WTC11 (cell line): ENCODE results near the gene PARL. TPM values are rescaled to one million over a fixed set of nuclear protein-coding genes. Genes with fewer than 3 reads are reported as not detected.

Experiments
- ATAC-seq: fragments of 200-7000 bp; cut with Tn5 transposase; 2 replicates; pipeline ENCODE4 v1.10.0; 2021; ENCODE audit warnings: mild to moderate bottlenecking, moderate library complexity
- CTCF ChIA-PET: fragments of 300-600 bp; sonication (Branson Sonifier 250); formaldehyde crosslinking; loops from one replicate; lab custom pipeline; 2021; ENCODE audit warnings: antibody characterized with exemption; lab: Charles Lee
- POLR2A ChIA-PET: fragments of 350-600 bp; sonication (Branson Sonifier 250); formaldehyde crosslinking; loops from one replicate; lab custom pipeline; 2021; ENCODE audit warnings: antibody characterized with exemption; lab: Charles Lee
- DNase-seq: peaks from one replicate; pipeline ENCODE4 v3.0.0; 2021; ENCODE audit warnings: low spot score
- H3K27ac Mint-ChIP-seq: 2 replicates; pipeline ENCODE4 v1.8.0; 2021; ENCODE audit warnings: mixed read lengths
- H3K27me3 Mint-ChIP-seq: 2 replicates; pipeline ENCODE4 v1.8.0; 2021; ENCODE audit warnings: low read depth, mild to moderate bottlenecking, moderate library complexity, mixed read lengths
- H3K36me3 Mint-ChIP-seq: 2 replicates; pipeline ENCODE4 v1.8.0; 2021; ENCODE audit warnings: mixed read lengths
- H3K4me1 Mint-ChIP-seq: 2 replicates; pipeline ENCODE4 v1.8.0; 2022; ENCODE audit warnings: mixed read lengths
- H3K4me3 Mint-ChIP-seq: 2 replicates; pipeline ENCODE4 v1.8.0; 2021; ENCODE audit warnings: mild to moderate bottlenecking, moderate library complexity, mixed read lengths
- H3K9me3 Mint-ChIP-seq: 2 replicates; pipeline ENCODE4 v1.8.0; 2021; ENCODE audit warnings: mixed read lengths
- ATF1 ChIP-seq: sonication (generic); formaldehyde crosslinking; IDR thresholded peaks from 2 replicates; pipeline ENCODE4 v1.8.1; 2023; ENCODE audit warnings: mild to moderate bottlenecking, moderate library complexity, missing genetic modification reagents
- CBFB ChIP-seq: sonication (generic); formaldehyde crosslinking; IDR thresholded peaks from 2 replicates; pipeline ENCODE4 v1.8.1; 2022; ENCODE audit warnings: mild to moderate bottlenecking, low read depth, missing genetic modification reagents
- CREB1 ChIP-seq: sonication (generic); formaldehyde crosslinking; IDR thresholded peaks from 2 replicates; pipeline ENCODE4 v1.8.0; 2023; ENCODE audit warnings: mild to moderate bottlenecking, missing genetic modification reagents
- ESRRA ChIP-seq: sonication (generic); formaldehyde crosslinking; IDR thresholded peaks from 2 replicates; pipeline ENCODE4 v1.8.1; 2022; ENCODE audit warnings: mild to moderate bottlenecking, missing genetic modification reagents, borderline replicate concordance
- FOXP1 ChIP-seq: sonication (generic); formaldehyde crosslinking; IDR thresholded peaks from 2 replicates; pipeline ENCODE4 v1.8.0; 2022; ENCODE audit warnings: missing genetic modification reagents, mild to moderate bottlenecking, moderate library complexity, borderline replicate concordance
- GTF2I ChIP-seq: fragments of 250-450 bp; sonication (Bioruptor Pico); conservative IDR thresholded peaks from 2 replicates; pipeline ENCODE4 v1.4.0; 2021; ENCODE audit warnings: mild to moderate bottlenecking
- KAT7 ChIP-seq: sonication (generic); formaldehyde crosslinking; IDR thresholded peaks from 2 replicates; pipeline ENCODE4 v1.8.1; 2023; ENCODE audit warnings: missing genetic modification reagents, mild to moderate bottlenecking, borderline replicate concordance
- NR2C2 ChIP-seq: sonication (generic); formaldehyde crosslinking; IDR thresholded peaks from 2 replicates; pipeline ENCODE4 v1.8.0; 2022; ENCODE audit warnings: mild to moderate bottlenecking, missing genetic modification reagents
- RELA ChIP-seq: sonication (generic); formaldehyde crosslinking; IDR thresholded peaks from 2 replicates; pipeline ENCODE4 v1.8.1; 2022; ENCODE audit warnings: missing genetic modification reagents, mild to moderate bottlenecking, borderline replicate concordance
- RORB ChIP-seq: fragments of 250-450 bp; sonication (Bioruptor Pico); IDR thresholded peaks from 2 replicates; pipeline ENCODE4 v1.9.0; 2021; ENCODE audit warnings: mild to moderate bottlenecking
- TEAD1 ChIP-seq: sonication (generic); formaldehyde crosslinking; IDR thresholded peaks from 2 replicates; pipeline ENCODE4 v1.8.0; 2022; ENCODE audit warnings: mild to moderate bottlenecking, missing genetic modification reagents
- TEAD4 ChIP-seq: sonication (generic); formaldehyde crosslinking; IDR thresholded peaks from 2 replicates; pipeline ENCODE4 v1.8.0; 2022; ENCODE audit warnings: mild to moderate bottlenecking, missing genetic modification reagents
- TP53 ChIP-seq: sonication (generic); formaldehyde crosslinking; IDR thresholded peaks from 2 replicates; pipeline ENCODE4 v1.8.1; 2023; ENCODE audit warnings: mild to moderate bottlenecking, missing genetic modification reagents
- ZBTB21 ChIP-seq: sonication (generic); formaldehyde crosslinking; IDR thresholded peaks from 2 replicates; pipeline ENCODE4 v1.8.1; 2023; ENCODE audit warnings: mild to moderate bottlenecking, missing genetic modification reagents, borderline replicate concordance
- ZNF121 ChIP-seq: sonication (generic); formaldehyde crosslinking; IDR thresholded peaks from 2 replicates; pipeline ENCODE4 v1.8.0; 2023; ENCODE audit warnings: missing genetic modification reagents
- ZNF317 ChIP-seq: sonication (generic); formaldehyde crosslinking; IDR thresholded peaks from 2 replicates; pipeline ENCODE4 v1.8.1; 2023; ENCODE audit warnings: low read depth, mild to moderate bottlenecking, moderate library complexity, missing genetic modification reagents, borderline replicate concordance
- total RNA-seq: library from RNA; stranded (reverse); gene quantifications from 3 replicates; pipeline ENCODE4 v1.2.3, GENCODE V29; 2021
- TF ChIP-seq, protein P1 (sequence below): sonication (generic); formaldehyde crosslinking; IDR thresholded peaks from 2 replicates; pipeline ENCODE4 v1.8.1; 2022; ENCODE audit warnings: low read depth, mild to moderate bottlenecking, moderate library complexity, missing genetic modification reagents, borderline replicate concordance
- TF ChIP-seq, protein P2 (sequence below): sonication (generic); formaldehyde crosslinking; IDR thresholded peaks from 2 replicates; pipeline ENCODE4 v1.8.0; 2022; ENCODE audit warnings: mild to moderate bottlenecking, missing genetic modification reagents
- TF ChIP-seq, protein P3 (sequence below): sonication (generic); formaldehyde crosslinking; conservative IDR thresholded peaks from 2 replicates; pipeline ENCODE4 v1.8.1; 2022; ENCODE audit warnings: mild to moderate bottlenecking, missing genetic modification reagents
- TF ChIP-seq, protein P4 (sequence below): sonication (generic); formaldehyde crosslinking; IDR thresholded peaks from 2 replicates; pipeline ENCODE4 v1.8.1; 2022; ENCODE audit warnings: mild to moderate bottlenecking, moderate library complexity, missing genetic modification reagents
- TF ChIP-seq, protein P5 (sequence below): sonication (generic); formaldehyde crosslinking; IDR thresholded peaks from 2 replicates; pipeline ENCODE4 v1.8.0; 2023; ENCODE audit warnings: missing genetic modification reagents, mild to moderate bottlenecking, borderline replicate concordance
- TF ChIP-seq, protein P6 (sequence below): sonication (generic); formaldehyde crosslinking; IDR thresholded peaks from 2 replicates; pipeline ENCODE4 v1.8.1; 2022; ENCODE audit warnings: missing genetic modification reagents, borderline replicate concordance

The PARL gene
- total RNA-seq, 1 experiment from 2014 or later: 93.5 TPM

DNA sequence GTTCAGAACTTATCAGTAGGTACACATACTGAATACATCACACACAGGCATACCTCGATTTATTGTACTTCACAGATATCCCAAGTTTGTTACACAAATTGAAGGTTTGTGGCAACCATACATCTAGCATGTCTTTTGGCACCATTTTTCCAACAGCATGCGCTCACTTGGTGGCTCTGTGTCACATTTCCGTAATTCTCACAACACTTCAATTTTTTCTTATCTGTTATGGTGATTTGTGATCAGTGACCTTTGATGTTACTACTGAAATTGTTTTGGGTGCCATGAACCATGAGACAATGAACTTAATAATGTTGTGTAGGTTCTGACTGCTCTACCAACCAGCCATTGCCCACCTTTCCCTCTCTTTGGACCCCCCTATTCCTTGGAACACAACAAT is 10.8 kb downstream of the PARL start:
- no peak for DNase-seq
- Mint-ChIP-seq H3K4me3 (no peak overlapping the region), H3K36me3 (peaks cover 10% of the 10 kb centered on the region), H3K4me1 (peaks cover 7% of the 10 kb centered on the region), H3K27me3 (no peaks in the 10 kb centered on the region), H3K9me3 (no peaks in the 10 kb centered on the region), H3K27ac (no peak overlapping the region)
- TF ChIP-seq, protein P1, sequence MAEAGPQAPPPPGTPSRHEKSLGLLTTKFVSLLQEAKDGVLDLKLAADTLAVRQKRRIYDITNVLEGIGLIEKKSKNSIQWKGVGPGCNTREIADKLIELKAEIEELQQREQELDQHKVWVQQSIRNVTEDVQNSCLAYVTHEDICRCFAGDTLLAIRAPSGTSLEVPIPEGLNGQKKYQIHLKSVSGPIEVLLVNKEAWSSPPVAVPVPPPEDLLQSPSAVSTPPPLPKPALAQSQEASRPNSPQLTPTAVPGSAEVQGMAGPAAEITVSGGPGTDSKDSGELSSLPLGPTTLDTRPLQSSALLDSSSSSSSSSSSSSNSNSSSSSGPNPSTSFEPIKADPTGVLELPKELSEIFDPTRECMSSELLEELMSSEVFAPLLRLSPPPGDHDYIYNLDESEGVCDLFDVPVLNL: no peak
- TF ChIP-seq TEAD4 (CRISPR knock-in tag): no peak
- TF ChIP-seq, protein P2, sequence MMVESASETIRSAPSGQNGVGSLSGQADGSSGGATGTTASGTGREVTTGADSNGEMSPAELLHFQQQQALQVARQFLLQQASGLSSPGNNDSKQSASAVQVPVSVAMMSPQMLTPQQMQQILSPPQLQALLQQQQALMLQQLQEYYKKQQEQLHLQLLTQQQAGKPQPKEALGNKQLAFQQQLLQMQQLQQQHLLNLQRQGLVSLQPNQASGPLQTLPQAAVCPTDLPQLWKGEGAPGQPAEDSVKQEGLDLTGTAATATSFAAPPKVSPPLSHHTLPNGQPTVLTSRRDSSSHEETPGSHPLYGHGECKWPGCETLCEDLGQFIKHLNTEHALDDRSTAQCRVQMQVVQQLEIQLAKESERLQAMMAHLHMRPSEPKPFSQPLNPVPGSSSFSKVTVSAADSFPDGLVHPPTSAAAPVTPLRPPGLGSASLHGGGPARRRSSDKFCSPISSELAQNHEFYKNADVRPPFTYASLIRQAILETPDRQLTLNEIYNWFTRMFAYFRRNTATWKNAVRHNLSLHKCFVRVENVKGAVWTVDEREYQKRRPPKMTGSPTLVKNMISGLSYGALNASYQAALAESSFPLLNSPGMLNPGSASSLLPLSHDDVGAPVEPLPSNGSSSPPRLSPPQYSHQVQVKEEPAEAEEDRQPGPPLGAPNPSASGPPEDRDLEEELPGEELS (CRISPR knock-in tag): no peak
- TF ChIP-seq, protein P3, sequence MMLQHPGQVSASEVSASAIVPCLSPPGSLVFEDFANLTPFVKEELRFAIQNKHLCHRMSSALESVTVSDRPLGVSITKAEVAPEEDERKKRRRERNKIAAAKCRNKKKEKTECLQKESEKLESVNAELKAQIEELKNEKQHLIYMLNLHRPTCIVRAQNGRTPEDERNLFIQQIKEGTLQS: no peak
- TF ChIP-seq TEAD1 (CRISPR knock-in tag): no peak
- TF ChIP-seq, protein P4, sequence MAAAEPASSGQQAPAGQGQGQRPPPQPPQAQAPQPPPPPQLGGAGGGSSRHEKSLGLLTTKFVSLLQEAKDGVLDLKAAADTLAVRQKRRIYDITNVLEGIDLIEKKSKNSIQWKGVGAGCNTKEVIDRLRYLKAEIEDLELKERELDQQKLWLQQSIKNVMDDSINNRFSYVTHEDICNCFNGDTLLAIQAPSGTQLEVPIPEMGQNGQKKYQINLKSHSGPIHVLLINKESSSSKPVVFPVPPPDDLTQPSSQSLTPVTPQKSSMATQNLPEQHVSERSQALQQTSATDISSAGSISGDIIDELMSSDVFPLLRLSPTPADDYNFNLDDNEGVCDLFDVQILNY (CRISPR knock-in tag): no peak
- TF ChIP-seq ZNF317: no peak
- TF ChIP-seq, protein P5, sequence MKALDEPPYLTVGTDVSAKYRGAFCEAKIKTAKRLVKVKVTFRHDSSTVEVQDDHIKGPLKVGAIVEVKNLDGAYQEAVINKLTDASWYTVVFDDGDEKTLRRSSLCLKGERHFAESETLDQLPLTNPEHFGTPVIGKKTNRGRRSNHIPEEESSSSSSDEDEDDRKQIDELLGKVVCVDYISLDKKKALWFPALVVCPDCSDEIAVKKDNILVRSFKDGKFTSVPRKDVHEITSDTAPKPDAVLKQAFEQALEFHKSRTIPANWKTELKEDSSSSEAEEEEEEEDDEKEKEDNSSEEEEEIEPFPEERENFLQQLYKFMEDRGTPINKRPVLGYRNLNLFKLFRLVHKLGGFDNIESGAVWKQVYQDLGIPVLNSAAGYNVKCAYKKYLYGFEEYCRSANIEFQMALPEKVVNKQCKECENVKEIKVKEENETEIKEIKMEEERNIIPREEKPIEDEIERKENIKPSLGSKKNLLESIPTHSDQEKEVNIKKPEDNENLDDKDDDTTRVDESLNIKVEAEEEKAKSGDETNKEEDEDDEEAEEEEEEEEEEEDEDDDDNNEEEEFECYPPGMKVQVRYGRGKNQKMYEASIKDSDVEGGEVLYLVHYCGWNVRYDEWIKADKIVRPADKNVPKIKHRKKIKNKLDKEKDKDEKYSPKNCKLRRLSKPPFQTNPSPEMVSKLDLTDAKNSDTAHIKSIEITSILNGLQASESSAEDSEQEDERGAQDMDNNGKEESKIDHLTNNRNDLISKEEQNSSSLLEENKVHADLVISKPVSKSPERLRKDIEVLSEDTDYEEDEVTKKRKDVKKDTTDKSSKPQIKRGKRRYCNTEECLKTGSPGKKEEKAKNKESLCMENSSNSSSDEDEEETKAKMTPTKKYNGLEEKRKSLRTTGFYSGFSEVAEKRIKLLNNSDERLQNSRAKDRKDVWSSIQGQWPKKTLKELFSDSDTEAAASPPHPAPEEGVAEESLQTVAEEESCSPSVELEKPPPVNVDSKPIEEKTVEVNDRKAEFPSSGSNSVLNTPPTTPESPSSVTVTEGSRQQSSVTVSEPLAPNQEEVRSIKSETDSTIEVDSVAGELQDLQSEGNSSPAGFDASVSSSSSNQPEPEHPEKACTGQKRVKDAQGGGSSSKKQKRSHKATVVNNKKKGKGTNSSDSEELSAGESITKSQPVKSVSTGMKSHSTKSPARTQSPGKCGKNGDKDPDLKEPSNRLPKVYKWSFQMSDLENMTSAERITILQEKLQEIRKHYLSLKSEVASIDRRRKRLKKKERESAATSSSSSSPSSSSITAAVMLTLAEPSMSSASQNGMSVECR (CRISPR knock-in tag): no peak
- TF ChIP-seq FOXP1: no peak
- ChIA-PET POLR2A (no interaction called here), CTCF (no interaction called here)
- ATAC-seq: no peak

DNA sequence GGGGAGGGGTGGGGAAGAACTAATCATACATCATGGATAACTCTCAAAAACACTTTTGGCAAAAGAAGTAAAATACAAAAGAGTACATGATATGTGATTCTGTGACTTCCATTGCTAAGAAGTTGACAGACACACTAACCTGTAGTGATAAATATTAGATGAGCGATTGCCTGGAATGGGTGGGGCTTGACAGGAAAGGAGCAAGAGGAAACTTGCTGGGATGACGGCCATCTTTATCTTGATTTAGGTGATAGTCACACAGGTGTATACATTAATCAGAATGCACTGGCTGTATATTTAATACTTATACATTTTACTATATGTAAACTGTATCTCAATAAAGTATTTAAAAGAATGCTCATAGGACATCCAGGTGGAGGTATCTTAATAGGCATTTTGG is 13.1 kb downstream of the PARL start:
- ChIA-PET POLR2A (no interaction called here), CTCF (no interaction called here)
- Mint-ChIP-seq H3K9me3 (no peaks in the 10 kb centered on the region), H3K27me3 (no peaks in the 10 kb centered on the region), H3K4me3 (no peak overlapping the region), H3K27ac (no peak overlapping the region), H3K36me3 (peaks cover 10% of the 10 kb centered on the region), H3K4me1 (no peaks in the 10 kb centered on the region)
- DNase-seq (no peak), ATAC-seq (no peak)
- no peak for TF ChIP-seq GTF2I (CRISPR knock-in tag)
- no peak for TF ChIP-seq CREB1 (CRISPR knock-in tag)
- TF ChIP-seq, protein P6, sequence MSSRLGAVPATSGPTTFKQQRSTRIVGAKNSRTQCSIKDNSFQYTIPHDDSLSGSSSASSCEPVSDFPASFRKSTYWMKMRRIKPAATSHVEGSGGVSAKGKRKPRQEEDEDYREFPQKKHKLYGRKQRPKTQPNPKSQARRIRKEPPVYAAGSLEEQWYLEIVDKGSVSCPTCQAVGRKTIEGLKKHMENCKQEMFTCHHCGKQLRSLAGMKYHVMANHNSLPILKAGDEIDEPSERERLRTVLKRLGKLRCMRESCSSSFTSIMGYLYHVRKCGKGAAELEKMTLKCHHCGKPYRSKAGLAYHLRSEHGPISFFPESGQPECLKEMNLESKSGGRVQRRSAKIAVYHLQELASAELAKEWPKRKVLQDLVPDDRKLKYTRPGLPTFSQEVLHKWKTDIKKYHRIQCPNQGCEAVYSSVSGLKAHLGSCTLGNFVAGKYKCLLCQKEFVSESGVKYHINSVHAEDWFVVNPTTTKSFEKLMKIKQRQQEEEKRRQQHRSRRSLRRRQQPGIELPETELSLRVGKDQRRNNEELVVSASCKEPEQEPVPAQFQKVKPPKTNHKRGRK (CRISPR knock-in tag): no peak
- TF ChIP-seq RELA (CRISPR knock-in tag): no peak
- no peak for TF ChIP-seq ZNF121 (CRISPR knock-in tag)
- no peak for TF ChIP-seq KAT7
- no peak for TF ChIP-seq NR2C2 (CRISPR knock-in tag)
- TF ChIP-seq ZBTB21 (CRISPR knock-in tag): no peak
- TF ChIP-seq CBFB (CRISPR knock-in tag): no peak
- TF ChIP-seq RORB: no peak
- no peak for TF ChIP-seq FOXP1
- TF ChIP-seq ATF1 (CRISPR knock-in tag): no peak
- TF ChIP-seq ESRRA (CRISPR knock-in tag): no peak
- TF ChIP-seq, protein P4 (CRISPR knock-in tag): no peak
- no peak for TF ChIP-seq TP53 (CRISPR knock-in tag)
